Measurements from ENCODE around the gene CNIH3. TPM values are rescaled to one million over a fixed set of nuclear protein-coding genes. Genes with fewer than 3 reads are reported as not detected.

The CNIH3 gene
- total RNA-seq, 2 donors from 2014 or later = 7.9 to 15.3 TPM

- WGBS, 2 donors = 84 to 89% methylated on average over 3 of the region's 3 CpGs
- Histone ChIP-seq H3K9me3 (no peaks in the 10 kb centered on the region), H3K27me3 (no peaks in the 10 kb centered on the region), H3K4me3 (no peak overlapping the region), H3K27ac (no peak overlapping the region), H3K4me1 (no peaks in the 10 kb centered on the region), H3K36me3 (replicated peaks in 1 of 2; ENCODE audit: insufficient read depth in 1 of 2, low read depth in 2 of 2) (no peaks in the 10 kb centered on the region)
- intact Hi-C loops (cut with DNase I) = no loop called here
- ATAC-seq (no peak), DNase-seq (no peak)
- TF ChIP-seq CTCF (IDR thresholded peaks at IDR 0.05) (no peak), POLR2A (IDR thresholded peaks at IDR 0.05) (no peak)
Observed at GRCh38 chr1:224762701-224763100, 146.6 kb downstream of the CNIH3 start.

- DNase-seq = no peak
- ATAC-seq = no peak
- Histone ChIP-seq H3K27ac (no peak overlapping the region), H3K9me3 (no peaks in the 10 kb centered on the region), H3K27me3 (no peaks in the 10 kb centered on the region), H3K4me1 (no peaks in the 10 kb centered on the region), H3K36me3 (replicated peaks in 1 of 2; ENCODE audit: insufficient read depth in 1 of 2, low read depth in 2 of 2) (no peaks in the 10 kb centered on the region), H3K4me3 (no peak overlapping the region)
- no peak for TF ChIP-seq POLR2A (IDR thresholded peaks at IDR 0.05)
- no peak for TF ChIP-seq CTCF (IDR thresholded peaks at IDR 0.05)
- intact Hi-C loops (cut with DNase I) = no loop called here
- WGBS, 2 donors = 87 to 96% methylated on average over 5 of the region's 5 CpGs
Observed at GRCh38 chr1:224763126-224763775, 147.1 kb downstream of the CNIH3 start.

- Histone ChIP-seq H3K4me1 (no peaks in the 10 kb centered on the region), H3K4me3 (no peak overlapping the region), H3K36me3 (replicated peaks in 1 of 2; ENCODE audit: insufficient read depth in 1 of 2, low read depth in 2 of 2) (no peaks in the 10 kb centered on the region), H3K27ac (no peak overlapping the region), H3K9me3 (no peaks in the 10 kb centered on the region), H3K27me3 (no peaks in the 10 kb centered on the region)
- intact Hi-C loops (cut with DNase I) = no loop called here
- WGBS, 2 donors = 75 to 86% methylated on average over 4 of the region's 4 CpGs
- ATAC-seq (no peak), DNase-seq (no peak)
- TF ChIP-seq POLR2A (IDR thresholded peaks at IDR 0.05) = no peak
- TF ChIP-seq CTCF (IDR thresholded peaks at IDR 0.05) = no peak
Observed at GRCh38 chr1:224766266-224766665, 150.1 kb downstream of the CNIH3 start.

GRCh38 chr1:224767031-224767430 lies 150.9 kb downstream of the CNIH3 start:
- no peak for TF ChIP-seq CTCF (IDR thresholded peaks at IDR 0.05)
- Histone ChIP-seq H3K9me3 (no peaks in the 10 kb centered on the region), H3K27ac (no peak overlapping the region), H3K27me3 (no peaks in the 10 kb centered on the region), H3K4me1 (no peaks in the 10 kb centered on the region), H3K4me3 (no peak overlapping the region), H3K36me3 (replicated peaks in 1 of 2; ENCODE audit: insufficient read depth in 1 of 2, low read depth in 2 of 2) (no peaks in the 10 kb centered on the region)
- no peak for DNase-seq
- intact Hi-C loops (cut with DNase I) = no loop called here
- ATAC-seq = no peak
- 79 to 89% methylated on average over 3 of the region's 3 CpGs for WGBS, 2 donors

GRCh38 chr1:224767676-224768075 lies 151.6 kb downstream of the CNIH3 start:
- TF ChIP-seq CTCF (IDR thresholded peaks at IDR 0.05) = no peak
- TF ChIP-seq POLR2A (IDR thresholded peaks at IDR 0.05) = no peak
- ATAC-seq = no peak

More at GRCh38 chr1:224767676-224768075, 151.6 kb downstream of the CNIH3 start:
- Histone ChIP-seq H3K9me3 (no peaks in the 10 kb centered on the region), H3K27me3 (no peaks in the 10 kb centered on the region), H3K4me3 (no peak overlapping the region), H3K27ac (no peak overlapping the region), H3K36me3 (replicated peaks in 1 of 2; ENCODE audit: insufficient read depth in 1 of 2, low read depth in 2 of 2) (no peaks in the 10 kb centered on the region), H3K4me1 (no peaks in the 10 kb centered on the region)
- WGBS, 2 donors = 90 to 93% methylated on average over 2 of the region's 2 CpGs
- intact Hi-C loops (cut with DNase I) = no loop called here
- no peak for DNase-seq
